ENCODE measurements around the gene N4BP2.
A peak's percentile ranks its signal among the peaks of the same experiment; 100 is the strongest.
"Not testable (repeated sequence)": the region's sequence is repeated elsewhere in the genome, so short reads cannot be mapped to it uniquely, and the experiment has no call there.

The N4BP2 gene

DNA sequence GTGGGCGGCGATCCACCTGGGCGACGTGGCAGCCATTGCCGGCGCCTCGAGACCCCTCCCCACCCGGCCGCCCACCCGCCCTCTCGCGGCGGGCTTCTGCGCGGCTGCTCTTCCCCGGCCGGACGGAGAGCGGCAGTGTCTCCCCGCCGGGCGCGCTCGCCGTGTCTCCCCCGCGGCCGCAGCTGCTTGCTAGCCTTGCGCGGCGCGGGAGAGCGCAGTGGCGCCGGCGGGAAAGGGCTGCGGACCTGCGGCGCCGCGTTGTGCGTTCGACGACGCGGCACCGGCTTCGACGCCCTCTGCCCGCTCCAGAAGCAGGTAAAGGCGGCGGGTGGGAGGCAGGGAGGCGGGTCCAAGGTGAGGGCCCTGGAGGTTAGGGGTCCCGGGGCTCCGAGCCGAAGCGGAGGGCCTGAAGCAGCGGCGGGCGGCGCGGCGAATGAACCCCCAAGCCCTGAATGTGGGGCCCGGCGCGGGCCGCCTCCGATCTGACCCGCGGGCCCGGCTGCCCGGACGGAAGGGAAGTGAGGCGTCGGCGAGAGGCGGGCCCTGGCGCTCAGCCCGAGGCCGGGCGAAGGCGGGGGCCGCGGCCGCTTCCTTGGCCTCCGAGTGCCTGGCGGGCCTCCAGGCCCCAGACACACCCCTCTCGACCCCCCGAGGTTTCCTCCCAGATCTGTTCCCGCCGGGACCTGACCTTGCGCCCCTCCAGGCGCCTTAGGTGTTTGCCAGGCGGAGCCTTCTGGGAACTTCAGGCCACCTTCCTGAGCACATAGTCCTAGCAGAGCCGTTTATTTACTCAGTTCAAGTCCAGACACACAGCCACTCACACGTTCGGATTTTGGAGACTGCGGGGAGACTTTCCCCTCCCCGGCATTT lies at the start of gene N4BP2:
N4BP2 (plus strand) TSS at position 135 of the 870 bp plus-strand sequence. CDS start 40,491 bp downstream, outside the sequence.
- peaks cover 23% of the 10 kb centered on the region for H3K36me3 Mint-ChIP-seq (ENCODE audit: low read depth)
- peaks cover 41% of the 10 kb centered on the region for H3K4me1 Mint-ChIP-seq (ENCODE audit: low read depth)
- no peaks in the 10 kb centered on the region for H3K9me3 Mint-ChIP-seq

DNA sequence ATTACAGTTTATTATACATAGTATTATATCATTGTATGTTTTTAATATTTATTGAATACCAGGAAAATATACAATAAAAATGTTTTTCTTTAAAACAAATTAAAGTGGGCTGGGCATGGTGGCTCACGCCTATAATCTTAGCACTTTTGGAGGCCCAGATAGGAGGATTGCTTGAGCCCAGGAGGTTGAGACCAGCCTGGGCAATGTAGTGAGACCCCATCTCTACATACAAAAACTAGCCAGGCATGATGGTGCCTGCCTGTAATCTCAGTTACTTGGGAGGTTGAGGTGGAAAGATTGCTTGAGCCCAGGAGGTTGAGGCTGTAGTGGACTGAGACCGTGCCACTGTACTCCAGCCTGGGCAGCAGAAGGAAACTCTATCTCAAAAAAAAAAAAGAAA lies 40.6 kb upstream of the N4BP2 start:
- H3K27me3 Mint-ChIP-seq, result no peaks in the 10 kb centered on the region
- no peaks in the 10 kb centered on the region for H3K9me3 Mint-ChIP-seq
- no peaks in the 10 kb centered on the region for H3K4me1 Mint-ChIP-seq (ENCODE audit: low read depth)
- no peaks in the 10 kb centered on the region for H3K36me3 Mint-ChIP-seq (ENCODE audit: low read depth)
- H3K27ac Mint-ChIP-seq, result no peak overlapping the region
- no peak overlapping the region for H3K4me3 Mint-ChIP-seq
- DNase-seq, result no peak

More for the DNA sequence above, at the start of gene N4BP2:
- no peaks in the 10 kb centered on the region for H3K27me3 Mint-ChIP-seq
- DNase-seq, result peak; percentile 75
- H3K27ac Mint-ChIP-seq, result peak within 1 kb of the TSS; percentile 97
- H3K4me3 Mint-ChIP-seq, result peak within 1 kb of the TSS; percentile 83

DNA sequence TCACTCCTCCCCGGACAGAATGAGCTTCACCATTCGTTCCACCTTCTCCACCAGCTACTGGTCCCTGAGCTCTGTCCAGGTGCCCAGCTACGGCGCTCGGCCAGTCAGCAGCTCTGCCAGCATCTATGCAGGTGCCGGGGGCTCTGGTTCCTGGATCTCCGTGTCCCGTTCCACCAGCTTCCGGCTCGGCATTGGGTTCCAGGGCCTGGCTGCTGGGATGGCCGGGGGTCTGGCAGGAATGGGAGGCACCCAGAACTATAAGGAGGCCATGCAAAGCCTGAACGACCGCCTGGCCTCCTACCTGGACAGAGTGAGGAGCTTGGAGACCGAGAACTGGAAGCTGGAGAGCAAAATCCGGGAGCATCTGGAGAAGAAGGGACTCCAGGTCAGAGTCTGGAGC lies 36.4 kb upstream of the N4BP2 start:
- no peaks in the 10 kb centered on the region for H3K4me1 Mint-ChIP-seq (ENCODE audit: low read depth)
- H3K4me3 Mint-ChIP-seq, result no peak overlapping the region
- no peak for DNase-seq
- no peak overlapping the region for H3K27ac Mint-ChIP-seq
- H3K9me3 Mint-ChIP-seq, result no peaks in the 10 kb centered on the region
- no peaks in the 10 kb centered on the region for H3K36me3 Mint-ChIP-seq (ENCODE audit: low read depth)
- H3K27me3 Mint-ChIP-seq, result no peaks in the 10 kb centered on the region

DNA sequence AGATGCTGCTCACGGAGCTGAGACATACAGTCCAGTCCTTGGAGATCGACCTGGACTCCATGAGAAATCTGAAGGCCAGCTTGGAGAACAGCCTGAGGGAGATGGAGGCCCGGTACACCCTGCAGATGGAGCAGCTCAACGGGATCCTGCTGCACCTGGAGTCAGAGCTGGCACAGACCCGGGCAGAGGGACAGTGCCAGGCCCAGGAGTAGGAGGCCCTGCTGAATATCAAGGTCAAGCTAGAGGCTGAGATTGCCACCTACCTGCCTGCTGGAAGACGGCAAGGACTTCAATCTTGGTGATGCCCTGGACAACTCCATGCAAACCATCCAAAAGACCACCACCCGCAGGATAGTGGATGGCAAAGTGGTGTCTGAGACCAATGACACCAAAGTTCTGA lies 35.5 kb upstream of the N4BP2 start:
- not testable (repeated sequence) for H3K27ac Mint-ChIP-seq; H3K9me3 Mint-ChIP-seq; H3K27me3 Mint-ChIP-seq; H3K4me1 Mint-ChIP-seq (ENCODE audit: low read depth); H3K36me3 Mint-ChIP-seq (ENCODE audit: low read depth); H3K4me3 Mint-ChIP-seq; DNase-seq

DNA sequence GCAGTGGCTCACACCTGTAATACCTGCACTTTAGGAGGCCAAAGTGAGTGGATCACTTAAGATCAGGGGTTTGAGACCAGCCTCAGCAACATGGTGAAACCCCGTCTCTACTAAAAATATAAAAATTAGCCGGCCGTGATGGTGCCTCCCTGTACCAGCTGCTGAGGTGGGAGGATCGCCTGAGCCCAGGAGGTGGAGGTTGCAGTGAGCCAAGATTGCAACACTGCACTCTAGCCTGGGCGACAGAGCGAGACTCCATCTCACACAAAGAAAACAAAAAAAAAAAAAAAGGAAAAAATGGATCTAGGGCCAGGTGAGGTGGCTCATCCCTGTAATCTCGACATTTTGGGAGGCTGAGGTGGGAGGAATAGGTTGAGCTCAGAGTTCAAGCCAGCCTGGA lies 32.6 kb upstream of the N4BP2 start:
- H3K36me3 Mint-ChIP-seq (ENCODE audit: low read depth); H3K27me3 Mint-ChIP-seq; H3K9me3 Mint-ChIP-seq; H3K27ac Mint-ChIP-seq; H3K4me1 Mint-ChIP-seq (ENCODE audit: low read depth); H3K4me3 Mint-ChIP-seq; DNase-seq: not testable (repeated sequence)

DNA sequence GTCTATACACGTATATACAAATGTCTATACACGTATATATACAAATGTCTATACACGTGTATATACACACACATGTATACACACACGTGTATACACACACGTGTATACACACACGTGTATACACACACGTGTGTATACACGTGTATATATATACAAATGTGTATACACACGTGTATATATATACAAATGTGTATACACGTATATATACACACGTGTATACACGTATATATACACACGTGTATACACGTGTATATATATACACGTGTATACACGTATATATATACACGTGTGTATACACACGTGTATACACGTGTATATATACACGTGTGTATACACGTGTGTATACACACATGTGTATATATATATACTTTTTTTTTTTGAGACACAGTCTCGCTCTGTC lies 23.9 kb upstream of the N4BP2 start:
- Mint-ChIP-seq H3K36me3 (ENCODE audit: low read depth) (no peaks in the 10 kb centered on the region), H3K4me1 (ENCODE audit: low read depth) (no peaks in the 10 kb centered on the region), H3K27me3 (no peaks in the 10 kb centered on the region), H3K27ac (no peak overlapping the region), H3K4me3 (no peak overlapping the region), H3K9me3 (no peaks in the 10 kb centered on the region)
- DNase-seq, result no peak

DNA sequence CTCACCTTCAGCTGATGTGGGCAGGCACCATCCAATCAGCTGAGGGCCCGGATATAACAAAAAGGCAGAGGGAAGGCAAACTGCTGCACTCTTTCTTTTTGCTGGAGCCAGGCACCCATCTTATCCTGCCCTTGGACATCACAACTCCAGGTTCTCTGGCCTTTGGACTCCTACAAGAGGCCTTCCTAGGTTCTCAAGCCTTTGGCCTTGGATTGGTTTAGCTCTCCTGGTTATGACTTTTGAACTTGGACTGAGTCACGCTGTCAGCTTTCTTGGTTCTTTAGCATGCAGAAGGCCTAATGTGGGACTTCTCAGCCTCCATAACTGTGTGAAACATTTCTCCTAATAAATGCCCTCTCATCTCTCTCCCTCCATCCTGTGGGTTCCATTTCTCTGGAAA lies 23.0 kb upstream of the N4BP2 start:
- no peak for DNase-seq
- no peak overlapping the region for H3K4me3 Mint-ChIP-seq
- H3K36me3 Mint-ChIP-seq (ENCODE audit: low read depth), result no peaks in the 10 kb centered on the region
- no peak overlapping the region for H3K27ac Mint-ChIP-seq
- no peaks in the 10 kb centered on the region for H3K4me1 Mint-ChIP-seq (ENCODE audit: low read depth)
- H3K27me3 Mint-ChIP-seq, result no peaks in the 10 kb centered on the region
- no peaks in the 10 kb centered on the region for H3K9me3 Mint-ChIP-seq

DNA sequence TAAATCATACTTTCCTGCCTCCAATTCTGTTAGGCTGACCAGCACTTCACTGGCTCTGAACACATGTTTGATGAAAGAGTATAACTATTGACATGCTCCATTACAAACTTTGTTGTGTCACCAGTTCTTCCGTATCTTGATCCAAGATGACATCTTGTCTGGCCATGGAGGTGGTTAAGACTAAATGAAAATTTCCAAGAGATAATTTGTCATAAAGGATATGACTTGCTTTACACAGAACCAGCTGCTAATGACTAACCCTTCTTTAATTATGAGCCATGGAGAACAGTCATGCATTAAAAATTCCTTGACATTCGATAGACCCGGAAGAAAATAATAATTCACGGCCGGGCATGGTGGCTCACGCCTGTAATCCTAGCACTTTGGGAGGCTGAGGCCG lies 17.7 kb upstream of the N4BP2 start:
- H3K27ac Mint-ChIP-seq, result no peak overlapping the region
- DNase-seq, result no peak

DNA sequence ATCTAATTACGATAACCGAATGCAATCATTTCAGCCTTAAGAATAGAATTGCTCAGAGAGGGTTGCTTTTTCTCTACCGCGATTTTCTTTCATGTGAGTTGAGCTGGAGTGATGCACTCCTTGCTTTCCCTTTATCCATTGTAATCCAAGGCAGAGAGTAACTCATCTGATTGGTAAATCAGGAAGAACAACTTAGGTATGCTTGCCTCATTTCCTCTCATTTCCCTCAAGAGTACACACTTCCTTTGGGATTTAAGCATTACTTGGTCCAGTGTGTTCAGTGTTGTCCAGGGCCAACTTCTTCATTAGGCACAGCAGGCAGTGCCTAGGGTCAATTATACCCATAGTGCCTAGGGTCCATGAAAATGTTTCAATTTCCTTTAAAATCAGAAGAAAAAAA lies 15.7 kb upstream of the N4BP2 start:
- DNase-seq, result no peak
- no peaks in the 10 kb centered on the region for H3K9me3 Mint-ChIP-seq

More for the DNA sequence above, 17.7 kb upstream of the N4BP2 start:
- Mint-ChIP-seq H3K4me3 (no peak overlapping the region), H3K27me3 (no peaks in the 10 kb centered on the region), H3K9me3 (no peaks in the 10 kb centered on the region), H3K4me1 (ENCODE audit: low read depth) (no peaks in the 10 kb centered on the region), H3K36me3 (ENCODE audit: low read depth) (no peaks in the 10 kb centered on the region)

DNA sequence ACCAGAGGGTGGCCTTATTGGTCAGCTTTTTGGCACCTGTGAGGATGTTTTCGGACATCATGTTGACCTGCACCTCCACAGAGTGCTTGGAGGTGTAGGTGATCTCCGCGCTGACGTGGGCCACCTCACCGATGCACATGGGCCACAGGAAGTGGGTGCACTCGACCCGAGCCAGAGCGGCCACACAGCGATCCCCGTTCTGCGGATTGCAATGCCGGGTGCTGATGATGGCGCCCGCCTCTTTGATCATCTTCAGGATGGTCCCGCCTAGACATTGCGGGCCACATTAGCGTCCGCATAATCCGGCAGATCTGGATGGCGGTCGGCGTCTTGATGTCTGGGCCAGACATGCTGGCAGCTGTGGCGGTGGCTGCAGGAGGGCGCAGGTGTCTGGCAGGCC lies 12.9 kb upstream of the N4BP2 start:
- Mint-ChIP-seq H3K9me3 (no peaks in the 10 kb centered on the region), H3K4me3 (no peak overlapping the region)
- DNase-seq, result no peak

More for the DNA sequence above, 15.7 kb upstream of the N4BP2 start:
- Mint-ChIP-seq H3K4me3 (no peak overlapping the region), H3K36me3 (ENCODE audit: low read depth) (no peaks in the 10 kb centered on the region), H3K4me1 (ENCODE audit: low read depth) (no peaks in the 10 kb centered on the region), H3K27me3 (no peaks in the 10 kb centered on the region), H3K27ac (no peak overlapping the region)

DNA sequence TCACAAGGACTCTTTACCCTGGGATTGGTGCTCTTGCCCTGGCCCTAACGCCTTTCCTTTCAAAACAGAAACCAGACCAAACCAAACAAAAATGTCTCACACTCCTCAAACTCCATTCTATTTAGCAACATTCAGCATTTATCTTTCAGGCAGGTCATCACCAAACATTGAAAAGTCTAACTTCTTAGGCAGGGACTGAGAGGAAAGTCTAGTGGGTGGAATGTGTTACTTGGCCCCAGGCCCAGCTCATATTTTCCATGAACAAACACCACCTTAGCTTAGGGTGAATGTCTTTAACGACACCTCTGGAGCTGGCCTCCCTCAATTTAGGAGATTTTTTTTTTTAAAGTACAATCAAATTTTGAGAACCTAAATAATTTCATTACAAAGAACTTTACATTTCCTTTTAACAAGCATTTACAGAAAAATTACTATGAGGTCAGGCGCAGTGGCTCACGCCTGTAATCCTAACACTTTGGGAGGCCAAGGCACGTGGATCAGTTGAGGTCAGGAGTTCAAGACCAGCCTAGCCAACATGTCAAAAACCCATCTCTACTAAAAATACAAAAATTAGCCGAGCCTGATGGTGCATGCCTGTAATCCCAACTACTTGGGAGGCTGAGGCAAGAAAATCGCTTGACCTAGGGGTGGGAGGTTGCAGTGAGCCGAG lies 10.2 kb upstream of the N4BP2 start:
- Mint-ChIP-seq H3K36me3 (ENCODE audit: low read depth) (no peaks in the 10 kb centered on the region), H3K4me3 (peak overlapping the region; percentile 8), H3K4me1 (ENCODE audit: low read depth) (peaks cover 12% of the 10 kb centered on the region), H3K27me3 (no peaks in the 10 kb centered on the region), H3K27ac (peak overlapping the region; percentile 89), H3K9me3 (no peaks in the 10 kb centered on the region)
- no peak for DNase-seq

More for the DNA sequence above, 12.9 kb upstream of the N4BP2 start:
- Mint-ChIP-seq H3K36me3 (ENCODE audit: low read depth) (no peaks in the 10 kb centered on the region), H3K4me1 (ENCODE audit: low read depth) (peaks cover 12% of the 10 kb centered on the region), H3K27ac (no peak overlapping the region), H3K27me3 (no peaks in the 10 kb centered on the region)

DNA sequence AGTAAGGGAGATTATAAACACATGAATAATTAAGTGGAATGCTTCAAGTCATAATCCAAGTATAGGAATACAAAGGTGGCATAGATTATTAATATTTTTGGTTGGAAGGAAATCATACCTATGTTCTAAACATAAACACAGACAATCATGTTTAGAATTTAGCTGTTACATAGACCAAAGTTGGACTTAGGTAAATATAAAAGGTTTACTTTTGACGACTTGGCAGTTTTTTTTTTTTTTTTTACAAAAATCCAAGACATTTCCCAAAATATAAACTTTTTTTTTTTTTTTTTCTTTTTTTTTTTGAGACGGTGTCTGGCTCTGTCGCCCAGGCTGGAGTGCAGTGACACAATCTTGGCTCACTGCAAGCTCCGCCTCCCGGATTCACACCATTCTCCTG lies 3.5 kb upstream of the N4BP2 start:
- H3K4me1 Mint-ChIP-seq (ENCODE audit: low read depth), result peaks cover 22% of the 10 kb centered on the region
- no peaks in the 10 kb centered on the region for H3K27me3 Mint-ChIP-seq
- no peak overlapping the region for H3K4me3 Mint-ChIP-seq
- H3K27ac Mint-ChIP-seq, result no peak overlapping the region
- DNase-seq, result no peak
- peaks cover 13% of the 10 kb centered on the region for H3K36me3 Mint-ChIP-seq (ENCODE audit: low read depth)
- no peaks in the 10 kb centered on the region for H3K9me3 Mint-ChIP-seq

DNA sequence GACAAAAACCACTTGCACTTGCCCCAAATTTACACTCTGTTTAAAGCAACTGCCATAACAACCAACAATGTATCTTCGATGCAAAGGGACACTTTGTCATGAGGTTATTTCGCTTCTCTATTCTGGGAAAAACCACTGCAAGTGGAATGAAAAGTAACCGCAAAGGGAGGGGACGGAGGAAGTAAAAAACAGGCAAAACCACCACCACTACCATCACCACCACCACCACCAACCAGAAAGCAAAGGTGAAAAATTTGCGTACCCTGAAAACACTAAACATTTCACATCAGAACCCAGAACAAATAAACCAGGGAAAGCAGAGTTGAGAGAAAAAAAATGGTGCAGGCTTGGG lies 1.2 kb upstream of the N4BP2 start:
- DNase-seq, result no peak
- H3K4me3 Mint-ChIP-seq, result peak overlapping the region; percentile 83
- H3K27ac Mint-ChIP-seq, result peak overlapping the region; percentile 97
- H3K36me3 Mint-ChIP-seq (ENCODE audit: low read depth), result peaks cover 20% of the 10 kb centered on the region
- no peaks in the 10 kb centered on the region for H3K27me3 Mint-ChIP-seq
- H3K4me1 Mint-ChIP-seq (ENCODE audit: low read depth), result peaks cover 41% of the 10 kb centered on the region
- no peaks in the 10 kb centered on the region for H3K9me3 Mint-ChIP-seq

DNA sequence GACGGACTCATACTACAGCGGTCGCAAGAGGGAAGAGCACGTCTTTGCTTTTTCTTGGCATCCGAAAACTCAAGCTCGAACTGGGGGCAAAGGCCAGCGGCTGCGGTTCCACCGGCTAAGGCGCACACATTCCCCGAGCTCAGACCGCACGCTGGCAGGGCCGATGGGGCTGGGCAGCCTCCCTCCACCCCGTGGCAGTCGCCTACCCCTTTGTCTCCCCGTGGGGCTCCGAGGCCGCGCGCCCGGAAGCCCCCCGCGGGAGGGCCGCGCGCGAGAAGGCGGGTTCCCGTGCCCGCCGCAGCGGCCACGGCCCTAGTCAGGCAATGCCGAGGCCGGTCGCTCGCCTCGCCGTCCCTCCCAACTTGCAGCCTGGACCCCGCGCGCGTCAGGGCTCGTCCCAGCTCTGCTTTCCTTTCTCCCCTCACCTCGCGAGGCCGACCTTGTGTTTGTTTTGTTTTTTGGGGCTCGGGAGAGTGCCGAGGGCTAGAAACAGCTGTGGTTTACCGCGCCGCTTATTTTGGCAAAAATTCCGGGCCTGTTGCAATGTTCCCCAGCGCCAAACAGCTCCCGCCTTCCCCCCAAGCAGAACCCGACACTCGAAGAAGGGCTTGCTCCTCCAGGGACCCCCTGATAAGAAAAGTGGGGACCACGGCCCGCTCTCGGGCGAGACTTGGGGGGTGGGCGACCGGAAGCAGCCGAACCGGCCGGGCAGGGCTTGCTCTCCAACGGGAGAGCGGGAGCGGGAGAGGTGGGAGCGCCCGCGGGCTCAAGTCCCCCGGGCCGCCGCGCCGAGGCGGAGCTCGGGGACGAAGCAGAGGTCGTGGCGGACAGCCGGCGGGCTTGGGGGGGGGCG lies 561 bp upstream of the N4BP2 start:
- Mint-ChIP-seq H3K27me3 (no peaks in the 10 kb centered on the region), H3K9me3 (no peaks in the 10 kb centered on the region), H3K4me1 (ENCODE audit: low read depth) (peaks cover 41% of the 10 kb centered on the region), H3K36me3 (ENCODE audit: low read depth) (peaks cover 23% of the 10 kb centered on the region), H3K4me3 (peak overlapping the region; percentile 83), H3K27ac (peak overlapping the region; percentile 97)
- DNase-seq, result peak; percentile 83

Data from activated T-cell treated with anti-CD3 and anti-CD28 coated beads, Interleukin-2, amount 50 U/mL, for 24 hours (primary cell).